SK-N-SH treated with all-trans-retinoic acid at 6 μM for 48 hours (cell line): ENCODE measurements around the gene CCT2.

Source experiments
- ARNTL ChIP-seq: fragments of 450-650 bp; formaldehyde crosslinking; IDR thresholded peaks from 2 replicates; pipeline ENCODE4 v1.5.0; 2020; ENCODE audit warnings: low read depth, mild to moderate bottlenecking, moderate library complexity, borderline replicate concordance
- CREB5 ChIP-seq: fragments of 250-450 bp; sonication (Bioruptor Pico); IDR thresholded peaks from 2 replicates; pipeline ENCODE4 v1.5.1; 2020; ENCODE audit warnings: low read depth, mild to moderate bottlenecking, moderate library complexity
- ISL1 ChIP-seq: fragments of 250-450 bp; sonication (Bioruptor Pico); IDR thresholded peaks from 2 replicates; pipeline ENCODE4 v2.1.2; 2022; ENCODE audit warnings: mild to moderate bottlenecking, moderate library complexity
- OSR1 ChIP-seq: fragments of 250-450 bp; sonication (Bioruptor Pico); IDR thresholded peaks from 2 replicates; pipeline ENCODE4 v1.8.0; 2022; ENCODE audit warnings: moderate library complexity, mild to moderate bottlenecking, inconsistent platforms
- PATZ1 ChIP-seq: fragments of 250-450 bp; sonication (Bioruptor Pico); IDR thresholded peaks from 2 replicates; pipeline ENCODE4 v1.8.0; 2020; ENCODE audit warnings: mild to moderate bottlenecking, moderate library complexity, borderline replicate concordance
- POU6F1 ChIP-seq: fragments of 250-450 bp; sonication (Bioruptor Pico); IDR thresholded peaks from 2 replicates; pipeline ENCODE4 v1.8.0; 2021; ENCODE audit warnings: low read depth, mild to moderate bottlenecking, moderate library complexity, borderline replicate concordance
- PPARA ChIP-seq: fragments of 250-450 bp; sonication (Bioruptor Pico); IDR thresholded peaks from 2 replicates; pipeline ENCODE4 v1.5.0; 2020; ENCODE audit warnings: mild to moderate bottlenecking, borderline replicate concordance
- RARB ChIP-seq: fragments of 250-450 bp; sonication (Bioruptor Pico); IDR thresholded peaks from 2 replicates; pipeline ENCODE4 v1.8.0; 2021; ENCODE audit warnings: mild to moderate bottlenecking, moderate library complexity
- SNAI2 ChIP-seq: fragments of 250-450 bp; sonication (Bioruptor Pico); IDR thresholded peaks from 2 replicates; pipeline ENCODE4 v1.5.0; 2020; ENCODE audit warnings: mild to moderate bottlenecking, moderate library complexity
- TCF4 ChIP-seq: fragments of 250-450 bp; sonication (Bioruptor Pico); IDR thresholded peaks from 2 replicates; pipeline ENCODE4 v1.8.0; 2021; ENCODE audit warnings: mild to moderate bottlenecking, moderate library complexity, borderline replicate concordance
- TSHZ2 ChIP-seq: fragments of 250-450 bp; sonication (Bioruptor Pico); IDR thresholded peaks from 2 replicates; pipeline ENCODE4 v1.5.0; 2020; ENCODE audit warnings: mild to moderate bottlenecking, moderate library complexity
- ZC3H10 ChIP-seq: fragments of 250-450 bp; sonication (Bioruptor Pico); IDR thresholded peaks from 2 replicates; pipeline ENCODE4 v1.5.1; 2021; ENCODE audit warnings: mild to moderate bottlenecking, moderate library complexity
- ZFP3 ChIP-seq: fragments of 250-450 bp; sonication (Bioruptor Pico); IDR thresholded peaks from 2 replicates; pipeline ENCODE4 v1.5.0; 2020; ENCODE audit warnings: mild to moderate bottlenecking, moderate library complexity
- ZNF8 ChIP-seq: fragments of 450-650 bp; formaldehyde crosslinking; IDR thresholded peaks from 2 replicates; pipeline ENCODE4 v1.5.0; 2020; ENCODE audit warnings: mild to moderate bottlenecking, moderate library complexity

- TF ChIP-seq TCF4 (peak; percentile 76; the same call in 1 of the 2 replicates), RARB (CRISPR knock-in tag) (no peak), CREB5 (CRISPR knock-in tag) (no peak), ISL1 (CRISPR knock-in tag) (no peak), PATZ1 (CRISPR knock-in tag) (no peak), POU6F1 (CRISPR knock-in tag) (no peak), SNAI2 (CRISPR knock-in tag) (0 out of 2 replicates have a peak, but pooled peaks have one; percentile 35), OSR1 (no peak), ARNTL (CRISPR knock-in tag) (no peak), ZC3H10 (CRISPR knock-in tag) (no peak), TSHZ2 (CRISPR knock-in tag) (no peak), ZFP3 (CRISPR knock-in tag) (no peak), PPARA (CRISPR knock-in tag) (no peak), ZNF8 (CRISPR knock-in tag) (no peak)
Observed at GRCh38 chr12:69623970-69624369, 38.7 kb downstream of the CCT2 start.
